Esophagus squamous epithelium (tissue), 4 donors: Measurements from ENCODE around the gene LAT.

Experiments used
- CTCF ChIP-seq, 6 experiments: fragments of 450-650 bp in 4 of 6; fragments of 200-600 bp in 2 of 6; sonication (generic) in 2 of 6; IDR thresholded peaks; one replicate each; pipeline ENCODE4 v1.5.1; 2016 to 2019; ENCODE audit warnings: antibody characterized with exemption in 6 of 6, mild to moderate bottlenecking in 4 of 6, moderate library complexity in 4 of 6
- POLR2A ChIP-seq, 4 donors: fragments of 450-650 bp; IDR thresholded peaks; one replicate each; pipeline ENCODE4 v1.6.1; 2017; ENCODE audit warnings: antibody characterized with exemption in 4 of 4, mild to moderate bottlenecking in 4 of 4, moderate library complexity in 3 of 4

- TF ChIP-seq CTCF (IDR thresholded peaks at IDR 0.05): no peak
- no peak for TF ChIP-seq POLR2A (IDR thresholded peaks at IDR 0.05)
Measured at GRCh38 chr16:28938721-28939120, 46.1 kb upstream of the LAT start.
